Tracheal epithelial cell (primary cell): Measurements from ENCODE around the gene KLHDC9. TPM values are rescaled to one million over a fixed set of nuclear protein-coding genes. Genes with fewer than 3 reads are reported as not detected.

Experiments used
- total RNA-seq: library from RNA; depleted of rRNA; stranded (reverse); fragments of >200 nt; gene quantifications from 2 replicates; pipeline ENCODE4 v1.2.1, GENCODE V29; 2014

The KLHDC9 gene, protein sequence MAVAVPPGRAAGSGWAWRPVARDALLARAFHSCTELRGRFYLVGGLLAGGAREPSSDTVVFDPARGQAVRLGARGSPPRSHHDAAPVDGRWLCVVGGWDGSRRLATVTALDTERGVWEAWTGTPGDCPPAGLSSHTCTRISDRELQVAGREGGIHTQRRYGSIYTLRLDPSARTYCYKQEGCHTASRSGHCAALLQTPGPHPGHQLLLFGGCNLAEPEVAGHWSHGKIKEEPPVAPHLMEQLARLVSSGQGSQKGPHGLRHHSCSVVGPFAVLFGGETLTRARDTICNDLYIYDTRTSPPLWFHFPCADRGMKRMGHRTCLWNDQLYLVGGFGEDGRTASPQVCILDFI
- total RNA-seq = 1.9 and 5.1 TPM in 2 replicates

DNA sequence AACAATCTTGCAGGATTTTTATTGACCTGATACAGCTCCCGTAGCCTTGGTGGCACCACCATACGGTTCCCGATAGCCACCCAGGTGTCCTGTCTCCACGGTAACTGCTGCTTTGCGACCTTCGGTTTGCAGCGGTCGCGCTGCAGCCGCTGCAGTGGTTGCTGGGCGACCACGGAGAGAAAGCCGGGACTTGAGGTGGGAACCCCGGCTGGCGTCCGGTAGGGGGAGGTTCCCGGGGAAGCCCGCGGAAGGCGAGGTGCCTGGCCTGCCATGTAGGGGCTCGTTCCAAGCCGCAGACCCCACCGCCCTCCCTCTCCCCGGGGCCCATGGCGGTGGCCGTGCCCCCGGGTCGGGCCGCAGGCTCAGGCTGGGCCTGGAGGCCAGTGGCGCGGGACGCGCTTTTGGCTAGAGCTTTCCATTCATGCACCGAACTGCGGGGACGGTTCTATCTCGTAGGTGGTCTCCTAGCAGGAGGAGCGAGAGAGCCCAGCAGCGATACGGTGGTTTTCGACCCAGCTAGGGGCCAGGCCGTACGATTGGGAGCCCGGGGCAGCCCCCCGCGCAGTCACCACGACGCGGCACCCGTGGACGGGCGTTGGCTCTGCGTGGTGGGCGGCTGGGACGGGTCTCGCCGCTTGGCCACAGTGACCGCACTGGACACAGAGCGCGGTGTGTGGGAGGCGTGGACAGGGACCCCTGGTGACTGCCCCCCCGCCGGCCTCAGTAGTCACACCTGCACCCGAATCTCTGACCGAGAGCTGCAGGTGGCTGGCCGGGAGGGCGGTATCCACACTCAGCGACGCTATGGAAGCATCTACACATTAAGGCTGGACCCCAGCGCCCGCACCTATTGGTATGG lies at the start of gene KLHDC9:
Gene KLHDC9, plus strand, starts transcription at position 152 of the 859 bp plus-strand sequence. Its CDS starts 175 bp downstream, at position 327.

DNA sequence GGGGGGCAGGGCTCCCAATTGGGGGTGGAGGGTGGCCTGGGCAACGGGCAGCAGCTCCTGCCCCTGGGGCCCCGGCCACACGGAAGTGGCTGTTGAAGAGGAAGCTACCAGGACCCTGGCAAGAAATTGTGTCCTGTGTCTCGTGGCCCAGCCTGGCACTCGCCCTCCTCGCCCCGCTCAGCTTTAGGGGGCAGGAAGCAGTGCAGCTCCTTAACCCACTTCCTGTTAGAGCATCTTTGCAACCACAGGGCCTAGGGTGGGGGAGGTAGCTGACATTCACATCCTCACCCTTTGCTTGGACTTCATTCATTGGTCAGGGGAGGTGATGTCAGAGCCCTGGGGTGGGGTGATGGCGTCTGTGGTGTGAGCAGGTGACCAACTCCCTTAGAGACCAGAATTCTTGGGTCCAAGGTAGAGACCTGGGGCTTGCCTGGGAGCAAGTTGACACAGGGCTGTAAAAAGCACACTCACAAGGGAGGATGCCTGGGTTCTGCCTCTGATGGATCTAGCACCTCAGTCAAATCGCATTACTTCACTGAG lies 28.4 kb upstream of the KLHDC9 start, which contains the start of gene ARHGAP30:
Gene ARHGAP30, minus strand, starts transcription at position 161 of the 540 bp plus-strand sequence. CDS start 267 bp downstream, outside the sequence.

DNA sequence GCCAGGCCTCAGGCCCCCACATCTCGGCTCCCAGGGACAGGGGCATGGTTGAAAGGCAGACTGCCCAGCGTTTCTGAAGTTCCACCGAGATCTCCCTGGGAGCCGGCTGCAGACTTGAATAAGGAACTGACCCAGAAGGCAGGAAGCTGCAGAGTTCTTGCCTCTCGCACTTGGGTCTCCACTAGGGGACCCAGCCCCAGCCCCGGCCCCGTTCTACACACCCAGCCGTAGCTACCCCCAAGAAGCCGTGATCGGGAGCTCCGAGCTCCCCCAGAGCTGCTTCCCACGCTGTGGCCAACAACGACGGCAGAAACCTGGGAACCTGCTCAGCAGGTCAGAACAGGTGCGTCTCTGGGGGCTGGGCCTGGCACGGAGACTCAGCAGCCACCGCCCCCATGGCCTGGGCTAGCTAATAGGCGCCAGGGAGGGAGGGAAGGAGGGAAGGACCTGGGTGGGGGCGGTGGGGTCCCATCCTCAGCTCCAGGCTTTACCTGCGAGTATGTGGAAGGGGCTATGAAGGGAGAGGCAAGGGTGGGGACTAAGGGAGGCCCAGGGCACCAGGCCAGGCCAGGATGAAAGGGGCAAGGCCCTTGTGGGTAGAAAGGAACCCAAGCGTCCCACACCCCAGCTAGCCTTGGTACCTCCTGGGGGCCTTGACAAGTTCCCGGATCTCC lies 8.8 kb upstream of the KLHDC9 start, which contains the start of gene NECTIN4:
Gene NECTIN4, minus strand, starts transcription at position 308 of the 674 bp plus-strand sequence. Its CDS starts 262 bp downstream, at position 46.

DNA sequence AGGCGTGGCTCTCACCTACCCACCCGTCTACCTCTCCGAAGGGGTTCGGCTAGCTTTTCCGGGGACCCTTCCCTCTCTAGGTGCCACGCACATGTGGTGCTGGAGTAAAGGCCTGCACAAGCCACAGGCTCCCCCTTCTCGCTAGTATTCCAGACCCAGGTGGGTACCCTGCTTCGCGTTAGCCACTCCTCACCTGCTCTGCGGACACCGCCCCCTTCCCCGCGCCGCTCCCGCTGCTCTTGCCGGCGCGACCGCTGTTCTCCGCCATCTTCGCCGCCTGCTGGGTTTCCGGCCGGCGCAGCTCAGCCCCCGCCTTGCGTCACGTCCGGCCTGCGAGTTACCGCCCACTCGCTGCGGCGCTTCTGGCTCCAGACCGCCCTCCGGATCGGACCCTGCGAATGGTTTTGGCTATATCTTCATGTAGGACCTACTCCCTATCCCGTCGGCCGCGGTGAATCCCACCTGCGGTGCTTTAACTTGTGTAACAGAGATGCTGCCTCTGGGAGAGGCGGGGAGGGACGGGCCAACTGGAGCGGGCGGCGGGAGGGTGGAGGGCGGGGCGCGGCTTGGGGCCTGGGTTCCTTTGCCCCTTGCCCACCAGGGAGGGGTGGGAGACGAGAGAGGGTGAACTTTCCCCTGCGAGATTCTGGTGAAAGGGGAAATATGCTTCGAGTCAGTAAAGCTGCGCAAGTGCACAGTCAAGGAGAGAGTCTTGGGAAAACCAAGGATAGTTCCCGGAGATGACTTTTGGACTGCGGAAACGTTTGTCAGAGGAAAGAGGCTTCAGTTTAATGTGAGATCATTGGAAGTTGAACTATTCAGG lies 19.8 kb downstream of the KLHDC9 start, which contains the start of the genes NIT1 and PFDN2:
Gene NIT1, plus strand, starts transcription at position 347 of the 823 bp plus-strand sequence. Its CDS starts 72 bp downstream, at position 419.
Gene PFDN2, minus strand, starts transcription at position 279 of the 823 bp plus-strand sequence. Its CDS starts 11 bp downstream, at position 268.

DNA sequence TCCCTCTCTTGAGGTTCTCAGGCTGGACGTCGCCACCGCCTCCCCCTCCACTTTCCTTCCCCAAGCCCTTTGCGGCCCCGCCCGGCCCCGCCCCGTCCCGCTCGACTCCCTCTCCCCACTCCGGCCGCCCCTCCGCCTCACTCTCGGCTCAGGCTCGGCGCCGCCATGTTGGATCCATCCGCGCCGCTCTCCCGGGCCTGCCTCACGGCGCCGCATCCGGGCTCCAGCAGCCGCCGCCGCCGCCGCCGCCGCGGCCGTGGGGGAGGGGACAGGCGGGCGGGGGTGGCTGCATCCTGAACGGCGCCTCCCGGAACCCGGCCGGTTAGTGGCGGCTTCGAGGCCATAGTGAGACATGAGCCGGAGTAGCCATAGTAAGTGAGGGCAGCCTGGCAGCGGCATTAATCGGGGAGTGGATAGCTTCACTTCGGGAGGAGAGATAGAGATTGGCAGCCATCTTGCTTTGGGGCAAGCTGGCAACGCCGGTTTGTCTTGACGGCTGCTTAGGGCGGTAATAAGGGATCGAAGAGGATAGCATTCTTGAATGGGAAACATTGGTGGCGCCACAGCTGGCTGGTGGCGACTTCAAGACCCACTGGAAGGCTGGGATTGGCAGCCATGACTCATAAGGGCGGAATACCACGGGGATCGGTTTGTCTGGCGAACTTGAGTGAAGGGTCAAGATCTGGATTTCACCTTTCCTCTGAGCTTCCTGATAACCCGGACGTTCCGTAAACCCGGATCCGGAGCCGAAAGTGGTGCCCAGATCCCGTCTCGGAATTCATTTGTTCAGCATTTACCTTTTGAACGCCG lies 34.5 kb downstream of the KLHDC9 start, which contains the start of gene DEDD:
Gene DEDD, minus strand, starts transcription at position 258 of the 810 bp plus-strand sequence. CDS start 8,205 bp downstream, outside the sequence.

Other genes starting within 250 kb of the KLHDC9 start
- not detected in 2 replicates for gene CD244, start 235.5 kb upstream of the KLHDC9 start, total RNA-seq
- not detected in 2 replicates for gene ITLN1, start 213.2 kb upstream of the KLHDC9 start, total RNA-seq
- gene ITLN2, start 143.6 kb upstream of the KLHDC9 start, total RNA-seq = 0.64 TPM in 1 of 2 replicates, not detected in the other
- 385 and 410 TPM in 2 replicates for gene F11R, start 77.2 kb upstream of the KLHDC9 start, total RNA-seq
- gene TSTD1, start 59.4 kb upstream of the KLHDC9 start, total RNA-seq = 104 and 173 TPM in 2 replicates
- gene USF1, start 52.4 kb upstream of the KLHDC9 start, total RNA-seq = 33.5 and 56.6 TPM in 2 replicates
- 0.72 and 0.85 TPM in 2 replicates for gene ARHGAP30, start 28.5 kb upstream of the KLHDC9 start, total RNA-seq
- 52.6 and 97.8 TPM in 2 replicates for gene NECTIN4, start 8.8 kb upstream of the KLHDC9 start, total RNA-seq
- gene PFDN2, start 19.7 kb downstream of the KLHDC9 start, total RNA-seq = 30.5 and 68.4 TPM in 2 replicates
- 25.6 and 53.5 TPM in 2 replicates for gene NIT1, start 19.7 kb downstream of the KLHDC9 start, total RNA-seq
- 15.1 and 23.4 TPM in 2 replicates for gene DEDD, start 34.3 kb downstream of the KLHDC9 start, total RNA-seq
- 32.6 and 41.2 TPM in 2 replicates for gene UFC1, start 55.6 kb downstream of the KLHDC9 start, total RNA-seq
- 5.8 and 8.7 TPM in 2 replicates for gene USP21, start 61.1 kb downstream of the KLHDC9 start, total RNA-seq
- gene PPOX, start 68.1 kb downstream of the KLHDC9 start, total RNA-seq = 7.5 and 15.7 TPM in 2 replicates
- gene B4GALT3, start 79.1 kb downstream of the KLHDC9 start, total RNA-seq = 19.0 and 23.2 TPM in 2 replicates
- gene ADAMTS4, start 100.7 kb downstream of the KLHDC9 start, total RNA-seq = under 0.01 TPM in 2 replicates
- 110 and 155 TPM in 2 replicates for gene NDUFS2, start 104.0 kb downstream of the KLHDC9 start, total RNA-seq
- gene FCER1G, start 116.9 kb downstream of the KLHDC9 start, total RNA-seq = not detected in 2 replicates
- not detected in 2 replicates for gene APOA2, start 125.3 kb downstream of the KLHDC9 start, total RNA-seq
- 10.9 and 12.3 TPM in 2 replicates for gene TOMM40L, start 127.7 kb downstream of the KLHDC9 start, total RNA-seq
- not detected in 2 replicates for gene NR1I3, start 139.8 kb downstream of the KLHDC9 start, total RNA-seq
- gene PCP4L1, start 160.4 kb downstream of the KLHDC9 start, total RNA-seq = 0.24 TPM in 1 of 2 replicates, not detected in the other
- 0.21 and 0.24 TPM in 2 replicates for gene MPZ, start 211.6 kb downstream of the KLHDC9 start, total RNA-seq
- 13.5 and 19.4 TPM in 2 replicates for gene SDHC, start 216.0 kb downstream of the KLHDC9 start, total RNA-seq